Neural cell (in vitro differentiated cells): ENCODE data around the gene ADSL. TPM values are rescaled to one million over a fixed set of nuclear protein-coding genes. Genes with fewer than 3 reads are reported as not detected.

Source experiments
- H2AFZ ChIP-seq: fragments of 200-600, 300-800 bp; sonication (generic), shearing (Covaris generic); 2 replicates; pipeline ENCODE4 v1.6.0; 2014; ENCODE audit warnings: low read depth, mild to moderate bottlenecking, antibody characterized with exemption, low read length, moderate library complexity
- H3F3A ChIP-seq: fragments of 200-600 bp; shearing (Covaris generic); 2 replicates; pipeline ENCODE4 v1.6.1; 2016; ENCODE audit warnings: mild to moderate bottlenecking, moderate library complexity, mixed read lengths, antibody characterized with exemption, low read length; ENCODE audit not compliant: insufficient read depth, poor library complexity, severe bottlenecking
- H3K27ac ChIP-seq: fragments of 200-600, 300-800 bp; sonication (generic), shearing (Covaris generic); 2 replicates; pipeline ENCODE4 v1.5.1; 2014; ENCODE audit warnings: mild to moderate bottlenecking, low read length, moderate library complexity
- H3K27me3 ChIP-seq: fragments of 300-800, 200-600 bp; sonication (generic), shearing (Covaris generic); 2 replicates; pipeline ENCODE4 v1.6.0; 2014; ENCODE audit warnings: mild to moderate bottlenecking, low read depth, low read length, moderate library complexity; ENCODE audit not compliant: insufficient read depth
- H3K36me3 ChIP-seq: fragments of 300-800, 200-600 bp; sonication (generic), shearing (Covaris generic); 2 replicates; pipeline ENCODE4 v1.5.1; 2014; ENCODE audit warnings: mild to moderate bottlenecking, antibody characterized with exemption, low read length, moderate library complexity; ENCODE audit not compliant: insufficient read depth
- H3K4me2 ChIP-seq: fragments of 300-800, 200-600 bp; sonication (generic), shearing (Covaris generic); 2 replicates; pipeline ENCODE4 v1.6.0; 2014; ENCODE audit warnings: mild to moderate bottlenecking, low read length
- H3K4me3 ChIP-seq: fragments of 300-800, 200-600 bp; sonication (generic), shearing (Covaris generic); 2 replicates; pipeline ENCODE4 v1.5.1; 2014; ENCODE audit warnings: mild to moderate bottlenecking, low read length, moderate library complexity
- H3K79me2 ChIP-seq: fragments of 200-600 bp; shearing (Covaris generic); replicated peaks from 2 replicates; pipeline ENCODE4 v1.6.0; 2014; ENCODE audit warnings: mild to moderate bottlenecking, low read length, moderate library complexity; ENCODE audit not compliant: insufficient read depth
- H3K9ac ChIP-seq: fragments of 300-800, 200-600 bp; sonication (generic), shearing (Covaris generic); 2 replicates; pipeline ENCODE4 v1.6.1; 2016; ENCODE audit warnings: mild to moderate bottlenecking, low read length, mixed read lengths
- H3K9me2 ChIP-seq: fragments of 200-600 bp; shearing (Covaris generic); 2 replicates; pipeline ENCODE4 v1.6.1; 2016; ENCODE audit warnings: mild to moderate bottlenecking, low read length, mixed read lengths; ENCODE audit not compliant: insufficient read depth
- H3K9me3 ChIP-seq: fragments of 200-600, 300-800 bp; sonication (generic), shearing (Covaris generic); 2 replicates; pipeline ENCODE4 v1.6.1; 2016; ENCODE audit warnings: mild to moderate bottlenecking, mixed run types, low read length, moderate library complexity, mixed read lengths
- H4K20me1 ChIP-seq: fragments of 200-600 bp; shearing (Covaris generic); 2 replicates; pipeline ENCODE4 v1.6.1; 2016; ENCODE audit warnings: mild to moderate bottlenecking, mixed run types; ENCODE audit not compliant: insufficient read depth
- EP300 ChIP-seq: fragments of 450-650 bp; conservative IDR thresholded peaks from 2 replicates; pipeline ENCODE4 v1.6.1; 2014; ENCODE audit warnings: antibody characterized with exemption, mild to moderate bottlenecking, moderate library complexity; ENCODE audit not compliant: poor library complexity, severe bottlenecking
- EZH2 ChIP-seq: fragments of 200-600, 300-800 bp; shearing (Covaris generic), sonication (generic); IDR thresholded peaks from 2 replicates; pipeline ENCODE4 v1.6.1; 2014; ENCODE audit warnings: antibody characterized with exemption, low read length, borderline replicate concordance, mild to moderate bottlenecking; ENCODE audit not compliant: insufficient read depth, poor library complexity, severe bottlenecking
- MXI1 ChIP-seq: fragments of 450-650 bp; conservative IDR thresholded peaks from 2 replicates; pipeline ENCODE4 v1.6.1; 2014; ENCODE audit warnings: antibody characterized with exemption, mild to moderate bottlenecking; ENCODE audit not compliant: poor library complexity, severe bottlenecking
- POLR2AphosphoS5 ChIP-seq: IDR thresholded peaks from 2 replicates; pipeline ENCODE4 v1.6.1; 2012
- RAD21 ChIP-seq: fragments of 450-650 bp; conservative IDR thresholded peaks from 2 replicates; pipeline ENCODE4 v1.6.1; 2014; ENCODE audit warnings: antibody characterized with exemption, mild to moderate bottlenecking, moderate library complexity
- SMC3 ChIP-seq: fragments of 450-650 bp; conservative IDR thresholded peaks from 2 replicates; pipeline ENCODE4 v1.6.1; 2014; ENCODE audit warnings: antibody characterized with exemption, mild to moderate bottlenecking, moderate library complexity; ENCODE audit not compliant: poor library complexity
- TAF1 ChIP-seq: IDR thresholded peaks from 2 replicates; pipeline ENCODE4 v1.6.1; 2012; ENCODE audit warnings: low read depth
- polyA plus RNA-seq: library from polyadenylated mRNA; depleted of rRNA; stranded (reverse); fragments of >200 nt; gene quantifications from 2 replicates; pipeline ENCODE4 v1.2.3, GENCODE V29; 2014
- TF ChIP-seq, protein P1 (sequence below): fragments of 450-650 bp; IDR thresholded peaks from 2 replicates; pipeline ENCODE4 v1.5.1; 2014; ENCODE audit warnings: antibody characterized with exemption, mild to moderate bottlenecking, moderate library complexity; ENCODE audit not compliant: poor library complexity, severe bottlenecking
- TF ChIP-seq, protein P2 (sequence below): IDR thresholded peaks from 2 replicates; pipeline ENCODE4 v1.6.1; 2012; ENCODE audit warnings: borderline replicate concordance

ADSL gene
- polyA plus RNA-seq, 1 donor from 2014 or later: 112 TPM

DNA sequence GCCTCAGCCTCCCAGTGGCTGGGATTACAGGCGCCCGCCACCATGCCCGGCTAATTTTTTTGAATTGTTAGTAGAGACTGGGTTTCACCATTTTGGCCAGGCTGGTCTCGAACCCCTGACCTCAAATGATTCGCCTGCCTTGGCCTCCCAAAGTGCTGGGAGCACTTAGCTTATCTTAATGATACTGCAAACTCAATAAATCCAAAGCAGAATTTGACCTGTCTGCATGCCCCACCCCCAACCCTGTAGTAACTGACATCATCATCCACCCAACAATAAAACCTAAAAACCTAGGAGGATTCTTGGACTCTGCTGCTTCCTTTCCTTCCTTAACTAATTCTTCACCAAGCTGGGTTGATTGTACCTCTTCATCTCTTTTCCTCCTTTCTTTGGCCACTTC lies 6.3 kb upstream of the ADSL start:
- no peaks in the 10 kb centered on the region for H3K36me3 ChIP-seq
- H3K9me3 ChIP-seq: no peaks in the 10 kb centered on the region
- no peak overlapping the region for H3K27ac ChIP-seq
- no peaks in the 10 kb centered on the region for H3K9me2 ChIP-seq
- H3K4me2 ChIP-seq: no peak overlapping the region
- no peaks in the 10 kb centered on the region for H3F3A ChIP-seq
- H3K4me3 ChIP-seq: no peak overlapping the region
- no peaks in the 10 kb centered on the region for H3K79me2 ChIP-seq
- H3K9ac ChIP-seq: no peak overlapping the region
- H2AFZ ChIP-seq: no peak overlapping the region
- H3K27me3 ChIP-seq: no peaks in the 10 kb centered on the region
- no peak for TF ChIP-seq TAF1
- no peak for TF ChIP-seq POLR2AphosphoS5
- TF ChIP-seq RAD21: no peak
- TF ChIP-seq, protein P1, sequence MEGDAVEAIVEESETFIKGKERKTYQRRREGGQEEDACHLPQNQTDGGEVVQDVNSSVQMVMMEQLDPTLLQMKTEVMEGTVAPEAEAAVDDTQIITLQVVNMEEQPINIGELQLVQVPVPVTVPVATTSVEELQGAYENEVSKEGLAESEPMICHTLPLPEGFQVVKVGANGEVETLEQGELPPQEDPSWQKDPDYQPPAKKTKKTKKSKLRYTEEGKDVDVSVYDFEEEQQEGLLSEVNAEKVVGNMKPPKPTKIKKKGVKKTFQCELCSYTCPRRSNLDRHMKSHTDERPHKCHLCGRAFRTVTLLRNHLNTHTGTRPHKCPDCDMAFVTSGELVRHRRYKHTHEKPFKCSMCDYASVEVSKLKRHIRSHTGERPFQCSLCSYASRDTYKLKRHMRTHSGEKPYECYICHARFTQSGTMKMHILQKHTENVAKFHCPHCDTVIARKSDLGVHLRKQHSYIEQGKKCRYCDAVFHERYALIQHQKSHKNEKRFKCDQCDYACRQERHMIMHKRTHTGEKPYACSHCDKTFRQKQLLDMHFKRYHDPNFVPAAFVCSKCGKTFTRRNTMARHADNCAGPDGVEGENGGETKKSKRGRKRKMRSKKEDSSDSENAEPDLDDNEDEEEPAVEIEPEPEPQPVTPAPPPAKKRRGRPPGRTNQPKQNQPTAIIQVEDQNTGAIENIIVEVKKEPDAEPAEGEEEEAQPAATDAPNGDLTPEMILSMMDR: no peak
- H4K20me1 ChIP-seq: no peaks in the 10 kb centered on the region

DNA sequence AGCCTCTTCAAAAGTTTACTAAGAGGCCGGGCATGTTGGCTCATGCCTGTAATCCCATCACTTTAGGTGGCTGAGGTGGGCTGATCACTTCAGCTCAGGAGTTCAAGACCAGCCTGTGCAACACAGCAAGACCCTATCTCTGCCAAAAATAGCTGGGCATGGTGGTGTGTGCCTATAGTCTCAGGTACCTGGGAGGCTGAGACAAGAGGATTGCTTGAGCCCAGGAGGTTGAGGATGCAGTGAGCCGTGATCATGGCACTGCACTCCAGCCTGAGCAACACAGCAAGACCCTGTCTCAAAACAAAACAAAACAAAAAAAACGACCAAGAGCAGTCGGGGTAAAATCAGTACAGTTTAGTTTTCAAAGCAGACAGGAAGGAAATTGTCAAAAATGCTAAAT lies 4.7 kb upstream of the ADSL start:
- Histone ChIP-seq H3K9me3 (no peaks in the 10 kb centered on the region), H3K9me2 (no peaks in the 10 kb centered on the region), H3K9ac (no peak overlapping the region), H3K36me3 (no peaks in the 10 kb centered on the region), H3K27ac (no peak overlapping the region), H3K79me2 (no peaks in the 10 kb centered on the region), H3K4me2 (no peak overlapping the region), H2AFZ (no peak overlapping the region), H3K4me3 (no peak overlapping the region), H3F3A (no peaks in the 10 kb centered on the region), H3K27me3 (no peaks in the 10 kb centered on the region), H4K20me1 (no peaks in the 10 kb centered on the region)
- TF ChIP-seq SMC3 (no peak), POLR2AphosphoS5 (no peak)

DNA sequence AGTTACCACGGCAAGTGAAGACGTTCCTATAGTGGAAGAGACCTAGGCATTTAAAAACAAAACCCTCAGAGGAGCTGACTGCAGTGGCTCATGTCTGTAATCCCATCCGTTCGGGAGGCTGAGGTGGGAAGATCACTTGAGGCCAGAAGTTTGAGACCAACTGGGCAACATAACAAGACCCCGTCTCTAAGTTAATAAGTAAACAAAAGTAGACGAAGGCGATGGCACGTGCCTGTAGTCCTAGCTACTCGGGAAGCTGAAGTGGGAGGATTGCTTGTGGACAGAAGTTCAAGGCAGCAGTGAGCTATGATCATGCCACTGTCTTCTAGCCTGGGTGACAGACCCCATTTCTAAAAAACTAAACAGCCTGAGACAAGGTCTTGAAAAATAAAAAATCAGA lies 3.8 kb upstream of the ADSL start:
- Histone ChIP-seq H3K9me2 (no peaks in the 10 kb centered on the region), H3K79me2 (peaks cover 7% of the 10 kb centered on the region), H3K27ac (no peak overlapping the region)

More for the DNA sequence above, 3.8 kb upstream of the ADSL start:
- Histone ChIP-seq H3K9ac (no peak overlapping the region), H3K27me3 (no peaks in the 10 kb centered on the region), H3K4me2 (no peak overlapping the region), H3K9me3 (no peaks in the 10 kb centered on the region), H2AFZ (no peak overlapping the region), H3K4me3 (no peak overlapping the region), H3K36me3 (no peaks in the 10 kb centered on the region), H4K20me1 (no peaks in the 10 kb centered on the region), H3F3A (no peaks in the 10 kb centered on the region)
- TF ChIP-seq MXI1: no peak
- TF ChIP-seq, protein P2, sequence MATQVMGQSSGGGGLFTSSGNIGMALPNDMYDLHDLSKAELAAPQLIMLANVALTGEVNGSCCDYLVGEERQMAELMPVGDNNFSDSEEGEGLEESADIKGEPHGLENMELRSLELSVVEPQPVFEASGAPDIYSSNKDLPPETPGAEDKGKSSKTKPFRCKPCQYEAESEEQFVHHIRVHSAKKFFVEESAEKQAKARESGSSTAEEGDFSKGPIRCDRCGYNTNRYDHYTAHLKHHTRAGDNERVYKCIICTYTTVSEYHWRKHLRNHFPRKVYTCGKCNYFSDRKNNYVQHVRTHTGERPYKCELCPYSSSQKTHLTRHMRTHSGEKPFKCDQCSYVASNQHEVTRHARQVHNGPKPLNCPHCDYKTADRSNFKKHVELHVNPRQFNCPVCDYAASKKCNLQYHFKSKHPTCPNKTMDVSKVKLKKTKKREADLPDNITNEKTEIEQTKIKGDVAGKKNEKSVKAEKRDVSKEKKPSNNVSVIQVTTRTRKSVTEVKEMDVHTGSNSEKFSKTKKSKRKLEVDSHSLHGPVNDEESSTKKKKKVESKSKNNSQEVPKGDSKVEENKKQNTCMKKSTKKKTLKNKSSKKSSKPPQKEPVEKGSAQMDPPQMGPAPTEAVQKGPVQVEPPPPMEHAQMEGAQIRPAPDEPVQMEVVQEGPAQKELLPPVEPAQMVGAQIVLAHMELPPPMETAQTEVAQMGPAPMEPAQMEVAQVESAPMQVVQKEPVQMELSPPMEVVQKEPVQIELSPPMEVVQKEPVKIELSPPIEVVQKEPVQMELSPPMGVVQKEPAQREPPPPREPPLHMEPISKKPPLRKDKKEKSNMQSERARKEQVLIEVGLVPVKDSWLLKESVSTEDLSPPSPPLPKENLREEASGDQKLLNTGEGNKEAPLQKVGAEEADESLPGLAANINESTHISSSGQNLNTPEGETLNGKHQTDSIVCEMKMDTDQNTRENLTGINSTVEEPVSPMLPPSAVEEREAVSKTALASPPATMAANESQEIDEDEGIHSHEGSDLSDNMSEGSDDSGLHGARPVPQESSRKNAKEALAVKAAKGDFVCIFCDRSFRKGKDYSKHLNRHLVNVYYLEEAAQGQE: no peak
- no peak for TF ChIP-seq POLR2AphosphoS5
- no peak for TF ChIP-seq EZH2
- TF ChIP-seq TAF1: no peak
- no peak for TF ChIP-seq SMC3
- TF ChIP-seq, protein P1: no peak
- no peak for TF ChIP-seq EP300
- TF ChIP-seq RAD21: no peak
